CD4-positive, alpha-beta memory T cell (primary cell): ENCODE measurements around the gene MGAT3. TPM values are rescaled to one million over a fixed set of nuclear protein-coding genes. Genes with fewer than 3 reads are reported as not detected.

Experiments
- CTCF ChIA-PET: fragments of 350-600 bp; sonication (Branson Sonifier 250); formaldehyde crosslinking; loops from one replicate; lab custom pipeline; 2021; ENCODE audit warnings: inconsistent platforms; ENCODE audit not compliant: partially characterized antibody; lab: Charles Lee
- POLR2A ChIA-PET: fragments of 350-600 bp; sonication (Branson Sonifier 250); formaldehyde crosslinking; loops from one replicate; lab custom pipeline; 2021; ENCODE audit not compliant: partially characterized antibody; lab: Charles Lee
- DNase-seq, 5 donors: peaks; one replicate each; pipeline versions ENCODE4 v3.0.0 to v3.0.0-alpha.2; 2020 to 2022; ENCODE audit warnings: mixed read lengths in 1 of 5
- H3K27ac ChIP-seq: one replicate; pipeline ENCODE4 v1.7.0; 2013; ENCODE audit warnings: low read depth, low read length
- H3K27me3 ChIP-seq: 2 replicates; pipeline ENCODE4 v1.7.0; 2013; ENCODE audit warnings: mild to moderate bottlenecking, low read length, moderate library complexity; ENCODE audit not compliant: insufficient read depth
- H3K36me3 ChIP-seq: 2 replicates; pipeline ENCODE4 v1.7.0; 2013; ENCODE audit warnings: mild to moderate bottlenecking, low read length, moderate library complexity; ENCODE audit not compliant: insufficient read depth
- H3K4me1 ChIP-seq: 2 replicates; pipeline ENCODE4 v1.7.0; 2013; ENCODE audit warnings: mild to moderate bottlenecking, low read length, moderate library complexity; ENCODE audit not compliant: insufficient read depth
- H3K4me3 ChIP-seq, 2 donors: one replicate each; pipeline ENCODE4 v1.7.0; 2013; ENCODE audit warnings: low read length in 2 of 2, mild to moderate bottlenecking in 1 of 2
- H3K9me3 ChIP-seq, 2 donors: one replicate each; pipeline ENCODE4 v1.7.0; 2013; ENCODE audit warnings: low read length in 2 of 2, control low read depth in 1 of 2; ENCODE audit not compliant: control insufficient read depth in 1 of 2
- H3K27ac Mint-ChIP-seq, 7 donors: one replicate each; pipeline ENCODE4 v1.8.0; 2020 to 2021; ENCODE audit warnings: mixed read lengths in 7 of 7, mild to moderate bottlenecking in 6 of 7, inconsistent platforms in 3 of 7, moderate library complexity in 3 of 7
- H3K27me3 Mint-ChIP-seq, 2 donors: one replicate each; pipeline ENCODE4 v1.8.0; 2020 to 2021; ENCODE audit warnings: mixed read lengths in 2 of 2
- H3K36me3 Mint-ChIP-seq, 2 donors: one replicate each; pipeline ENCODE4 v1.8.0; 2020 to 2021; ENCODE audit warnings: mixed read lengths in 2 of 2, inconsistent platforms in 1 of 2, mild to moderate bottlenecking in 1 of 2
- H3K4me1 Mint-ChIP-seq, 4 donors: one replicate each; pipeline ENCODE4 v1.8.0; 2020 to 2021; ENCODE audit warnings: mixed read lengths in 4 of 4, mild to moderate bottlenecking in 1 of 4
- H3K4me3 Mint-ChIP-seq, 8 donors: one replicate each; pipeline ENCODE4 v1.8.0; 2020 to 2021; ENCODE audit warnings: mixed read lengths in 8 of 8, mild to moderate bottlenecking in 7 of 8, moderate library complexity in 6 of 8, inconsistent platforms in 3 of 8
- H3K9me3 Mint-ChIP-seq, 8 donors: one replicate each; pipeline ENCODE4 v1.8.0; 2020 to 2021; ENCODE audit warnings: mixed read lengths in 8 of 8, mild to moderate bottlenecking in 5 of 8, inconsistent platforms in 3 of 8, moderate library complexity in 1 of 8
- intact Hi-C: fragments of 100-400 bp; cut with micrococcal nuclease; formaldehyde crosslinking; loops from one replicate; pipeline ENCODE4 v1.15.1; 2023
- polyA plus RNA-seq, 2 donors: library from polyadenylated mRNA; unstranded; fragments of 300-500 nt; fragmentation: Illumina TruSeq; gene quantifications; one replicate each; pipeline ENCODE4 v1.2.3, GENCODE V29; 2021
- total RNA-seq, 2 experiments: library from RNA; stranded (reverse); gene quantifications; one replicate each; pipeline ENCODE4 v1.2.3, GENCODE V29; 2021

The MGAT3 gene
- total and polyA plus RNA-seq, 4 experiments from 2014 or later, result 0.19 to 0.73 TPM; not detected in 2

DNA sequence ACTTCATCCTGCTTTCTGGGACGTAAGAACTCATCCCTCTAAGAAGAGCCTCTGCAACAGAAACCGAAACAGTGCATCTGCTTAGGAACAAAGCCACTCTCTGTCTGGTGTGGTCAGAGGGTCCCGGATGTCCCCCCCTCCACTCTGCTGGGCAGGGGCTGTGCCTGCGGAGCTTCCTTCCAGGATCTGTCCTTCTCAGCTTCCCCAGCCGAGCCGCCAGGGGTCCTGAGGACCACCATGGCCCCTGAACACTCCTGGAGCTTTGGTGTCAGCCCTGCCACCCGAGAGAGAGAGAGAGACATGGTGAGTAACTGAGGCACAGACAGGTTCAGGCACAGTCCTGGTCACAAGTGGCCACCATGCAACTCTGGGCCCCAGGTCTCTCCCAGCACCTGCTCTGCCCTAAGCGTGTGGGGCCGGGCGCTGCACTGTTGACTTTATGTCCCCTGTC, 24.4 kb upstream of the MGAT3 start:
- DNase-seq, result no peak
- no peak overlapping the region for H3K27ac ChIP-seq
- peaks cover 28% of the 10 kb centered on the region for H3K36me3 ChIP-seq
- H3K9me3 Mint-ChIP-seq, result no peaks in the 10 kb centered on the region
- peaks cover 4% of the 10 kb centered on the region for H3K4me1 ChIP-seq
- H3K36me3 Mint-ChIP-seq, result peaks cover 6 to 37% of the 10 kb centered on the region in 2 donors
- ChIA-PET CTCF (no interaction called here), POLR2A (no interaction called here)
- no peak overlapping the region for H3K27ac Mint-ChIP-seq
- H3K4me1 Mint-ChIP-seq, result peaks cover 0 to 5% (median 1%) of the 10 kb centered on the region in 4 donors
- intact Hi-C loops, result no loop called here
- H3K4me3 ChIP-seq, result no peak overlapping the region
- H3K27me3 Mint-ChIP-seq, result no peaks in the 10 kb centered on the region
- H3K9me3 ChIP-seq, result no peaks in the 10 kb centered on the region
- no peaks in the 10 kb centered on the region for H3K27me3 ChIP-seq
- H3K4me3 Mint-ChIP-seq, result no peak overlapping the region

DNA sequence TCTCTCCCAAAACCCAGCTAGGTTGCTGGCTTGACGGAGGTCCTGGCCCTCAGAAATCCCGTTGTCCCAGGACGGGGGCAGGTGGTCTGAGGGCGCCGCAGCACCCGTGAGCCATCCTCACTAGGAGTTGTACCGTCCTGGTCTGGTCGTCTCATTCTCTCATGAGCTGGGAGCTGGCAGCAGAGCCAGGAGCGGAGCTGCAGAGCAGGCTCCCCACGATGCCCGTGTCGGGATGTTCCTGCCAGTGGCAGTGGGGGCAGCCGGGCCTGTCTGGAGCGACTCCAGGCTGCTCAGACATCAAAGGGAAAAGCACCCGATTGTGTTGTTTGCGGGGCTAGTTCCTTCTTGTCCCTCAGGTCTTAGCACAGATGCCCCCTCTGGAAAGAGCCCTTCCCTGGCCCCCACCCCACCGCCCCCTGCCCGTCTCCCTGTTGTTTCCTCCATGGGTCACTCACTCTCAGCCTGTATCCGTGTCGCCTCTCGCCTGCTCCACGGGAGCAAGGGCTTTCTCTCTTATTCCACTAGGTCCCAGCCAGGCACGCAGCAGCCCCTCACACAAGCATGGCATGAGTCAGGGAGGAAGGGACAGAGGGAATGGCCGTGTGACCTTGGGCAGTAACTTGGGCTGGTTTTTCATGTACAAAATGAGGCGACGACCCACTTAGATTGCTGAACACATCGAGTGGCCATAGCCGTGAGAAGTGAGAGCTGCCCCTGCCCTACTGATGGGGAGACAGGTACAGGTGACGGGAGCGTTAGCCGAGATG, 23.2 kb upstream of the MGAT3 start:
- Histone ChIP-seq H3K4me3 (no peak overlapping the region), H3K9me3 (no peaks in the 10 kb centered on the region), H3K27me3 (no peaks in the 10 kb centered on the region), H3K4me1 (peaks cover 9% of the 10 kb centered on the region), H3K27ac (no peak overlapping the region), H3K36me3 (peaks cover 16% of the 10 kb centered on the region)
- H3K27me3 Mint-ChIP-seq, result no peaks in the 10 kb centered on the region
- peak overlapping the region in 1 of 7 donors; percentile 36 for H3K27ac Mint-ChIP-seq
- intact Hi-C loops, result no loop called here
- no peak overlapping the region for H3K4me3 Mint-ChIP-seq
- no peak for DNase-seq
- peaks cover 0 to 11% (median 1%) of the 10 kb centered on the region in 4 donors for H3K4me1 Mint-ChIP-seq
- no peaks in the 10 kb centered on the region for H3K9me3 Mint-ChIP-seq
- H3K36me3 Mint-ChIP-seq, result peaks cover 3 to 28% of the 10 kb centered on the region in 2 donors
- POLR2A ChIA-PET, result interaction anchor here (0.6 to 1.3 kb wide), 3 partner anchors 86 to 95 kb away, joined by 3 to 5 read pairs (median 3); partner anchors contain the start of gene ATF4
- CTCF ChIA-PET, result no interaction called here

DNA sequence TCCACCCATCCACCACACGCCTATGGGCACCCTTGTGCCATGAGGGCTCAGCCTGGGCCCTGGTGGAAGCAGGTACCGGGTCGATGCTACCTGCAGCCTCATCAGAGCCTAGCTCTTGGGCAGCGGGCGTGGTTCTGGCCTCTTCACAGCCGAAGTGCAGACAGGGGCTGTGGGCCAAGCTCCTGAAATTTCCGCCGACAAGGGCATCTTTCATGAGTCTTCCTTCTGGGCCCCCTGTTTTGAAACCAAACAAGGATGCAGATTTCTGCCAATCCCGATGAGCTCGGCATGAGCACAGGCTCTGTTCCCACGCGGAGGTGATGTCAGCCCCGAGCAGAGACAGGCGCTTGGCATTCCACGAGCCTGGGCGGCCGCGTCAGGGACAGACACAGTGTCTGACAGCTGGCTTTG, 22.6 kb upstream of the MGAT3 start:
- Mint-ChIP-seq H3K27me3 (peaks cover 3% of the 10 kb centered on the region in 2 donors), H3K4me3 (no peak overlapping the region), H3K9me3 (peaks cover 0 to under 1% (median 0%) of the 10 kb centered on the region in 8 donors), H3K27ac (no peak overlapping the region), H3K36me3 (peaks cover 3 to 24% of the 10 kb centered on the region in 2 donors), H3K4me1 (peaks cover 0 to 16% (median 2%) of the 10 kb centered on the region in 4 donors)
- H3K4me3 ChIP-seq, result no peak overlapping the region
- intact Hi-C loops, result no loop called here
- H3K9me3 ChIP-seq, result no peaks in the 10 kb centered on the region
- CTCF ChIA-PET, result interaction anchor here (0.6 to 1.3 kb wide), 2 partner anchors 95 to 103 kb away, joined by 3 read pairs; no protein-coding TSS in a partner anchor
- H3K27ac ChIP-seq, result no peak overlapping the region
- POLR2A ChIA-PET, result interaction anchor here (1.0 to 1.3 kb wide), 2 partner anchors 86 to 94 kb away, joined by 3 to 5 read pairs; partner anchors contain the start of gene ATF4
- H3K36me3 ChIP-seq, result peaks cover 11% of the 10 kb centered on the region
- DNase-seq, result no peak
- peaks cover 9% of the 10 kb centered on the region for H3K4me1 ChIP-seq
- no peaks in the 10 kb centered on the region for H3K27me3 ChIP-seq

DNA sequence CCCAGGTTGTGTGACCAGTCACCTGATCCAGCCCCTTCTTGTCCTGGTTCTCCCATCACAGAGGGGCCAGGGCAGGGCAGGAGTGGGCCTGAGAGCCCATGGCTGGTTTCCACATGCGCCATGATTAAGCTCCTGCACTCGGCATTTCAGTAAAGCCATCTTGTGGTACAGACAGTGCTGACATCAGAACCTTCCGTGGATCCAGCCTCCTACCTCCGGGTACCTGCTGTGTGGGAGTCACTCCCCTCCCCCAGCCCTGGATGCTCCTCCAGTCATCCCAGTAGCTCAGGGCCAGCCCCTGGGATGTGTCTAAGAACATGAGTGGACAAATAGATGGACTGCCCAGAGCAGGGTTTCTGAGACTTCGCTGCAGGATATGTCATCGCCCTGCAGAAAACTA, 22.1 kb upstream of the MGAT3 start:
- Histone ChIP-seq H3K27ac (no peak overlapping the region), H3K9me3 (no peaks in the 10 kb centered on the region), H3K4me3 (no peak overlapping the region), H3K27me3 (no peaks in the 10 kb centered on the region), H3K36me3 (peaks cover 11% of the 10 kb centered on the region), H3K4me1 (peaks cover 9% of the 10 kb centered on the region)
- intact Hi-C loops, result no loop called here
- Mint-ChIP-seq H3K27ac (no peak overlapping the region), H3K4me3 (no peak overlapping the region), H3K9me3 (peaks cover 0 to 2% (median 0%) of the 10 kb centered on the region in 8 donors), H3K27me3 (peaks cover 5% of the 10 kb centered on the region in 2 donors), H3K36me3 (peaks cover 3 to 22% of the 10 kb centered on the region in 2 donors), H3K4me1 (peaks cover 0 to 16% (median 3%) of the 10 kb centered on the region in 4 donors)
- CTCF ChIA-PET, result interaction anchor here (0.6 to 1.3 kb wide), 2 partner anchors 94 to 102 kb away, joined by 3 read pairs; no protein-coding TSS in a partner anchor
- no peak for DNase-seq
- POLR2A ChIA-PET, result interaction anchor here (1.0 to 1.3 kb wide), 2 partner anchors 85 to 94 kb away, joined by 3 to 5 read pairs; partner anchors contain the start of gene ATF4

DNA sequence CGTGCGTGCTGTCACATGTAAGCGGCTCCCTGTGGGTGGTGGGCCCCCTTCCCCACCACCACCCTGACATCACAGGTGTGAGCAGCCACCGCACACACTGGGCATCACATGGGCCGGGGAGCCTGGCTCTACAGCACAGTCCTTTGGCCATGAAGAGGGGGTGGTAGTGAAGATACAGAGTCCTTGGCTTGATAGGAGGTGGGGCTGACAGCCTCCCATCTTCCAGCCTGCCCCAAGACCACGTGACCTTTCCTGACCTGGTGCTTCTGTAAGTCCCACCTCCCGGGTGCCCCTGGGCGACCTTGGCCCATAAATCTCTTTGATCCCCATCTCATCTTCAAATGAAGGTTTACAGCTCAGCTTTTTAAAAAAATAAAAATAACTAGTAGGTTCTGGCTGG, 21.2 kb upstream of the MGAT3 start:
- Mint-ChIP-seq H3K4me1 (peaks cover 0 to 16% (median 3%) of the 10 kb centered on the region in 4 donors), H3K27ac (no peak overlapping the region), H3K4me3 (no peak overlapping the region), H3K27me3 (peaks cover 5% of the 10 kb centered on the region in 2 donors), H3K36me3 (peaks cover 0 to 14% of the 10 kb centered on the region in 2 donors), H3K9me3 (peaks cover 0 to 2% (median 0%) of the 10 kb centered on the region in 8 donors)
- POLR2A ChIA-PET, result no interaction called here
- DNase-seq, result no peak
- no peaks in the 10 kb centered on the region for H3K27me3 ChIP-seq
- H3K27ac ChIP-seq, result no peak overlapping the region
- H3K4me3 ChIP-seq, result no peak overlapping the region
- peaks cover 9% of the 10 kb centered on the region for H3K4me1 ChIP-seq
- intact Hi-C loops, result no loop called here
- peaks cover 8% of the 10 kb centered on the region for H3K36me3 ChIP-seq
- CTCF ChIA-PET, result interaction anchor here (1.2 to 1.6 kb wide), 3 partner anchors 37 to 93 kb away, joined by 3 to 4 read pairs (median 3); no protein-coding TSS in a partner anchor
- no peaks in the 10 kb centered on the region for H3K9me3 ChIP-seq

DNA sequence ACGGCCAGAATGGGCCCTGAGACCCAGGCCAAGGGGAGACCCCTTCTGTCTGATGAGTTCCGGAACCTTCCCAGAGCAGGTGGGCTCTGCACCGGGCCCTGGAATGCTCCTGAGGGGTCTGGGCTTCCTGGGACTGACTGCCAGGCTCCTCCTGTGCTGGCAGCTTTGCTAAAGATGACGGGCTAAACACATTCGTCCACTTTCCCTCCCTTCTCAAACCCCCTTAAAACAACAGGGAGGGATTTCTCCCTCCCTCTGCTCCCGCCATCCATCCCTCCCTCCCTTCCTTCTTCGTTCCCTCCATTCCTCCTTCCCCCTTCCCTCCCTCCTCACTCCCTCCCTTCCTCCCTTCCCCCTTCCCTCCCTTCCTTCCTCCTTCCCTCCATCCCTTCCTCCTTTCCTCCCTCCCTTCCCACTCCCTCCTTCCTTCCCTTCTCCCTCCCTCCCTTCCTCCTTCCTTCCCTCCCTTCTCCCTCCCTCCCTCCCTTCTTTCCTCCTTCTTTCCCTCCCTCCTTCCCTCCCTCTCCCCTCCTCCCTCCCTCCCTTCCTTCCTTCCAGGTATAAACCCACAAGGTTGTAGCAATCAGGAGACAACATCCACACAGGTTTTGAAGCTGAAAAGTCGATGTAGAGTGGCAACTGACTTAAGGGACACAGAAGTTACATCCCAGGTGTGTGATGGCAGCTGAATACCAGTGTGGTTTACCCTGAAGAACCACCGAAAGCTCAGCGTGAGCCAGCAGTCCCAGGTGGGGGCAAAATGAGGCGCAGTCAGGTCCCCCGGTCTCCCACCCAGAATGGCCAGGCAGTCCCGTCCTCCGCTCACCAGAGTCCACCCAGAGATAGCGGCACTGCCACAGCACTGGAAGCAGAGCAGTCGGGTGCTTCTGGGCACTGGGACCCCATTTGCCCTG, 18.8 kb upstream of the MGAT3 start:
- no peak overlapping the region for H3K27ac ChIP-seq
- no peak overlapping the region for H3K4me3 ChIP-seq
- Mint-ChIP-seq H3K9me3 (peaks cover 0 to 2% (median 0%) of the 10 kb centered on the region in 8 donors), H3K27ac (no peak overlapping the region), H3K36me3 (peaks cover 0 to 4% of the 10 kb centered on the region in 2 donors), H3K4me3 (peak overlapping the region in 1 of 8 donors; percentile 56), H3K27me3 (peaks cover 8 to 11% of the 10 kb centered on the region in 2 donors), H3K4me1 (peaks cover 0 to 16% (median 3%) of the 10 kb centered on the region in 4 donors)
- POLR2A ChIA-PET, result interaction anchor here (0.9 to 2.5 kb wide), 3 partner anchors 26 to 84 kb away, joined by 3 to 6 read pairs (median 3); partner anchors contain the start of gene ATF4
- H3K36me3 ChIP-seq, result no peaks in the 10 kb centered on the region
- no peak for DNase-seq
- no peaks in the 10 kb centered on the region for H3K27me3 ChIP-seq
- intact Hi-C loops, result no loop called here
- H3K4me1 ChIP-seq, result peaks cover 9% of the 10 kb centered on the region
- CTCF ChIA-PET, result interaction anchor here (0.7 to 2.1 kb wide), 7 partner anchors 9 to 92 kb away, joined by 3 to 7 read pairs (median 4); no protein-coding TSS in a partner anchor
- no peaks in the 10 kb centered on the region for H3K9me3 ChIP-seq
